ELF-1 (cell line): ENCODE data around the gene PLCL2.
A peak's percentile ranks its signal among the peaks of the same experiment; 100 is the strongest.
"Not testable (repeated sequence)": the region's sequence is repeated elsewhere in the genome, so short reads cannot be mapped to it uniquely, and the experiment has no call there.

Experiments used
- DNase-seq: peaks from one replicate; pipeline ENCODE4 v3.0.0-alpha.2; 2016; ENCODE audit warnings: low read depth, low spot score

Gene PLCL2

DNA sequence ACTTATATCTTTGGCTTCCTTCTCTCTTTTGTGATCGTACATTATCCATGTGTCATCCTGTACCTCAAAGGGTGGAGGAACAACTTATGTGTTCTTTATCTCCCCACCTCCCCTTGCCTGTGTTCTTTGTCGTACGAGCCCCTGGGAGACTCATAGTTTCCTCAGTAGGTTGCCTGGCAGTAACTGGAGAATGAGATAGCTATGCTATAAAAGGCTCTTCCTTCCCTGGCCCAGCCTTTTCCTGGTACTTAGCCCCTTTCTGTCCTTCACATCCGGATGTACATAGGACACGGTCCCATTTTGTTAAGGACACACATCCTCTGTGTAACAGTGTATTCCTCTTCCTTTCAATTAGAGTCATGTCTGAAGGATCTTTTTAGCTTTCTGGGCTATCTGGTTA is 32.1 kb downstream of the PLCL2 start:
- no peak for DNase-seq

- no peak for DNase-seq
Observed at GRCh38 chr3:16917256-16917935, 32.6 kb downstream of the PLCL2 start.

GRCh38 chr3:16917980-16918682 is 33.4 kb downstream of the PLCL2 start:
- DNase-seq = no peak

DNA sequence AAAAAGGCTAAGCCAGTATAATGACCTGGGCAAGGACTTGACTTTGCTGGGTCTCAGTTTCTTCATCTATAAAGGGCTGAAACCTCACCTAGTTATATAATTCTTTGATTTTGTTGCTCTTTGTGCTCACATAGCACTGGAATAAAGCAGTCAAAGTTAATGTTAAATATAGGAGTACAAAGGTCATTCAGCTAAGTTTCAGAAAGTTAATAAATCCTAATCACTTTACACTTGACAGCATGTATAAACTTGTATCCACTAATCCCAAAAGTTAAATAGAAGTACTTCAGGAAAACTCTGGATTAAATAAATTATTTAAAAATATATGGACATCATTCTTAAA is 33.9 kb downstream of the PLCL2 start:
- DNase-seq = no peak

GRCh38 chr3:16923112-16923511 is 38.4 kb downstream of the PLCL2 start:
- DNase-seq = peak; percentile 55

DNA sequence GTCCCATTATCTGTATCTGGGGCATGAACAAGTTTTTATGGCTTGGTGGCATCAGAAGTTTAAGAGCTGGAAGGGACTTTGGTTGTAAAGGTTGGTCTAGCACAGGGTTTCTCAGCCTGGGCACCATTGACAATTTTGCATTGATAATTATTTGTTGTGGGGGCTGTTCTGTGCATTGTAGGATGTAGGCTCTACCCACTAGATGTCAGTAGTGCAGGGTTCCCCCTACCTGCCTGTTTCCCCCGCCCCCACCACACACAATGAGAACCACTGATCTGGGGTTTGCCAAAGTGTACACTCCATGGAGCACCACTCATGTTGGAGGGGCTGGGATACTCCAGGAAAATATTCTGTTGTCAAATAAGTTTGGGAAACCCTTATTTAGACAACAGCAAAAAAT is 42.7 kb downstream of the PLCL2 start:
- DNase-seq = no peak

- DNase-seq = no peak
Observed at GRCh38 chr3:16928386-16929132, 43.8 kb downstream of the PLCL2 start.

DNA sequence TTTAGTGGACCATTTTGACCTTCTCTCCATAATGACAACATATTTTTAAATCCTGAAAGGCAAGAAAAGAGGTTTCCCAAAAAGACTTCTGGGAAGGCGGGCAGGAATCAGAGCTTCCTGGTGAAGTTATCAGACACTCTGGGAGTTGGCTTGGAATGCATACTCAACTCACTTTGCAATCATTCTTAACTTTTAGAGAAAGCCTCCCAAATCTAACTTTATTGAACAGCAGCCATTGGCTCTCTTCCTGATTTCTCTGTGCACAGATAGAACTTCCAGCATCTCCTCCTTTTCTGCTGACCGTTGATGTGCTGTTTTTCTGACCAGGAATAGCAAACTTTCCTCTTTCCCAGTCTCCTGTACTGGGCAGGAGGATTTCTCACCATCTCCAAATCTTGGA is 44.6 kb downstream of the PLCL2 start:
- DNase-seq = no peak

DNA sequence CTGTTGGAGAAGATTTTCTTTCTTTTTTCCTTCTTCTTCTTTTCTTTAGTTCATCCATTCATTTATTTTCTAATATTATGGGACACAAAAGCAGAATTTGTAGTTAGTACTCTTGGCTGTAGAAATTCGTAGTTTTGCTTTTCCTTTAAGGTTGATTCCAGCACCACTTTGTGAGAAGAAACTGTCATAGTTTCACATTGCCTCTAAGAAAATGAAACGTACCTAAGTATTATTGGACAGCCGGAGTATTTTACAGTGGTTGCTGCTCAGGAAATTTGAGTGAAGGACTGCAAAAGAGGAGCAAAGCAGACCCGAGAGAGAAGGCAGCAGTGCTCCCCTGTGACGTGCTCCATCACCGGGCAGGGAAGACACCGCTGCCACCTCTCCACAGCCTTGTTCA is 48.1 kb downstream of the PLCL2 start:
- DNase-seq = no peak

GRCh38 chr3:16935781-16936180 is 51.0 kb downstream of the PLCL2 start:
- DNase-seq = no peak

GRCh38 chr3:16936233-16936632 is 51.5 kb downstream of the PLCL2 start:
- DNase-seq = peak; percentile 12

GRCh38 chr3:16936676-16937230 is 52.0 kb downstream of the PLCL2 start:
- DNase-seq = no peak

- DNase-seq = no peak
Observed at GRCh38 chr3:16937326-16937845, 52.6 kb downstream of the PLCL2 start.

DNA sequence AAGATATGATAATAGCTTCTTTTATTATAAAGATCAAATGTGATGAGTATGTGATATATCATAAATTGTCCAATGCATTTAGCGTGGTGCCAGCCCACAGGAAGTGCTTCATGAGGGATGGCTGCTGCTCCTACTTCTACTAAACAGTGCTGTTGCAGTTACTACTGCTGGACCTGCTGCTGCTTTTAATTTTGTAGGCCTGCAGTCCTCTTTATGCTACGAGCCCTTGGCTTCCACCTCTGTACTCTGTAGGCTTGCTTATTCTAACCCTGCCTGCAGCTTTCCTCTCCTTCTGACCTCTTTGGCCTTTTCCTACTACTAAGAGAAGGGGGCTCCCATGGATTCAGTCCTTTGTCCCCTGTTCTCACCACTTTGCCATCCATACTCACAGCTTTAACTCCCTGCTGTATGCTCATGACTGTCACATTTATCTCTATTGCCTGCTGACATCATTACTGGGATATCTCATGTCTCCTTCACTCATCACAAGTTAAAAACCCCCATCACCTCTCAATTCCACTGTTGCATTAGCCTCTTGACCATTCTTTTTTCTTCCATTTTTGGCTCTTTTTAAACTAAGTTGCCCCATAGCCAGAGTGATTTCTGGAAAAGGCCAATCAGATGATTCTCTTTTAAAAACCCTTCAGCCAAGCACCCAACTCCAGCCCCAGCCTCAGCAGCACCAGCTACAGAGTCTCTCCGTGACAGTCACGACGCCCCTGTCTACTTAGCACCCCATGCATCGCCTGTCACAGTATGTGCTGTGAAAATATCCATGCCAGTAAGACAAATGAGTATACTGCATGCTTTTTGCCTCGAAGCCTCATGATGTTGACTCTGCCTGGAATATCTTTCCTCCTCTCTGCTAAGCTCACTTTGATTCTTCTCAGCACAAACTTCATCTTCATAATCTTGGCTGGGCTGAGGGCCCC is 56.3 kb downstream of the PLCL2 start:
- no peak for DNase-seq

- no peak for DNase-seq
Observed at GRCh38 chr3:16942955-16943354, 58.2 kb downstream of the PLCL2 start.

DNA sequence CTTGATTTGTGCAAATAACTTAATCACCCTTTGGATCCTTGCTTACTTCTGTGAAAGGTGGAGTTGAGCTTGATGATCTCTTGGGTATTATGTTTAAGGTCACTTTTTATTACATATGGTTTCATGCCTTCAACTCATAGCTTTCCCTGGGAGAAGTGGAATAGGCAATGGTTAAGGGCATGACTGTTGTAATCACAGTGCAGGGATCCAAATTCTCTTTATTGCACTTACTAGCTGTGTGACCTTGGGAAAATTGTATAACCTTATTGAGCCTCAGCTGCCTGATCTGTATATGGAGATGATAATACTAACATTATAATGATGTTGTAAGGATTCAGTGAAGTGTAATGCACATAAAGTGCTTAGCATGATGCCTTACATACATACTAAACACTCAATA is 59.1 kb downstream of the PLCL2 start:
- no peak for DNase-seq

DNA sequence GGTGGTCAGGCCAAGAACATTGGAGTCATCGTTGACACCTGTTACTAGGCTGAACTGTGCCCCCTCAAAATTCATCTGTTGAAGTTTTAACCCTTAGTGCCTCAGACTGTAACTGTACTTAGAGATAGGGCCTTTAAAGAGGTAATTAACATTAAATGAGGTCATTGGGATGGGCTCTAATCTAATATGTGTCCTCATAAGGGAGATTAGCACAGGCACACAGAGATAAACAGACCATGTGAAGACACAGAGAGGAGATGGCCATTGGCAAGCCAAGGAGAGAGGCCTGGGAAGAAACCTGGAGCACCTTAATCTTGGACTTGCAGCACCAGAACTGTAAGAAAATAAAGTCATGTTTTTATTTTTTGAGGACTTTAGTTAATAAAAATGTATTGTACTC is 59.6 kb downstream of the PLCL2 start:
- no peak for DNase-seq

DNA sequence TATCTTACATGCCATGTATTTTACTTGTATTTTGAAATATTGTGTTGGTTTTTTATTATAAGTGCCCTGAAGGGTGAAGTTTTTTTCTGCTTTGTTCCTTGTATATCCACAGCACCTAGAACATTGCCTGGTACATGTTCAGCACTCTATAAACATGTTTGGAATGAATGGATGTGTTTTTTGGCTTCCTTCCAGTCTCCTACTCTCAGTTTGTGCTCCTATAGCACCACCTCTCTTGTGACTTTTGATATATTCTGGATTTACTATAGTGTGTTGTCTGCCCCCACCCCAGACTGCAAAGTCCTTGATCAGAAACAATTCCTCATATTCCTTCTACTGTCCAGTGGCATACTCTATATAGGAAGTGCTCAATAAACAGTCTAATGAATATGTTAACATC is 60.6 kb downstream of the PLCL2 start:
- DNase-seq = no peak

DNA sequence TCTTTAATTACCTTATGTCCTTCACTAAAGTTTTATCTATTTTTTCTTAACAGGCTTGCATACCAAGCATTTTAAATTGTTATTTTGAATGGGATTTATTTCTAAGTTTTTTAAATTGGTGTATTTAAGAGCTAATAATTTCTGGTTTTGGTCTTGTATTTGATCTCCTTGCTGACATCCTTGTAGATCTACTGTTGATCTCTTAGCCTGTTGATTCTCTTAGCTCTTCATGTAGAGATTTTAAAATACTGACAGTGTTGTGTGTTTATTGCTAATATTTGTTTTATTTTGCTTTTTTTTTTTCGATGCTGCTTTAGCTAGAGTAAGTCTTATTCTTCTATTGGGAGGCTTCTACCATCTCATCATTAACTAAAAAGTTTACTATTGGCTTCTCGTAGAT is 65.5 kb downstream of the PLCL2 start:
- no peak for DNase-seq

DNA sequence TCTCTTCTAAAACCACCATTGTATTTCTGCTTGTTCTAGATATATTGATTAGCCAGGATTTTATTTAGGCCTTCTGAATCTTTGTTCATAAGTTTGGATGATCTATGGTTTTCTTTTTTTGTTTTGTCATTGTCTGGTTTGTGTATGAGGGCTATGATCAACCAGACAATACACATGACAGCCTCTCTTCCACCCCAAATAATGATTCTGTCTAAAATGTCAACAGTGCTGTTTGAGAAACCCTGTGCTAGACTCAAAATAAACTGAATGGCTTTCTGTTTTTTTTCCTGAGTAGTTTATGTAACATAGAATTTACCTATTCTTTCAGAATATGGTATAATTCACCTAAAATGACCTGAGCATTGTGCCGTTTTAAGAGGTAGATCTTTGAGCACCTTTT is 66.1 kb downstream of the PLCL2 start:
- DNase-seq = no peak

DNA sequence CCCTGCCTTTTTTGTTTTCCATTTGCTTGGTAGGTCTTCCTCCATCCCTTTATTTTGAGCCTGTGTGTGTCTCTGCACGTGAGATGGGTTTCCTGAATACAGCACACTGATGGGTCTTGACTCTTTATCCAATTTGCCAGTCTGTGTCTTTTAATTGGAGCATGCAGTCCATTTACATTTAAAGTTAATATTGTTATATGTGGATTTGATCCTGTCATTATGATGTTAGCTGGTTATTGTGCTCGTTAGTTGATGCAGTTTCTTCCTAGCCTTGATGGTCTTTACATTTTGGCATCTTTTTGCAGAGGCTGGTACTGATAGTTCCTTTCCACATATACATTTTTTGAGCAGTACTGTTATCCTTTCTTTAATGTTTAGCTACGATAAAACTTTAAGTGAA is 73.1 kb downstream of the PLCL2 start:
- not testable (repeated sequence) for DNase-seq
